ENCODE measurements around the gene DOC2B. TPM values are rescaled to one million over a fixed set of nuclear protein-coding genes. Genes with fewer than 3 reads are reported as not detected.

The DOC2B gene
- total RNA-seq, 4 donors from 2014 or later = 5.3 to 45.6 (median 20.5) TPM

DNA sequence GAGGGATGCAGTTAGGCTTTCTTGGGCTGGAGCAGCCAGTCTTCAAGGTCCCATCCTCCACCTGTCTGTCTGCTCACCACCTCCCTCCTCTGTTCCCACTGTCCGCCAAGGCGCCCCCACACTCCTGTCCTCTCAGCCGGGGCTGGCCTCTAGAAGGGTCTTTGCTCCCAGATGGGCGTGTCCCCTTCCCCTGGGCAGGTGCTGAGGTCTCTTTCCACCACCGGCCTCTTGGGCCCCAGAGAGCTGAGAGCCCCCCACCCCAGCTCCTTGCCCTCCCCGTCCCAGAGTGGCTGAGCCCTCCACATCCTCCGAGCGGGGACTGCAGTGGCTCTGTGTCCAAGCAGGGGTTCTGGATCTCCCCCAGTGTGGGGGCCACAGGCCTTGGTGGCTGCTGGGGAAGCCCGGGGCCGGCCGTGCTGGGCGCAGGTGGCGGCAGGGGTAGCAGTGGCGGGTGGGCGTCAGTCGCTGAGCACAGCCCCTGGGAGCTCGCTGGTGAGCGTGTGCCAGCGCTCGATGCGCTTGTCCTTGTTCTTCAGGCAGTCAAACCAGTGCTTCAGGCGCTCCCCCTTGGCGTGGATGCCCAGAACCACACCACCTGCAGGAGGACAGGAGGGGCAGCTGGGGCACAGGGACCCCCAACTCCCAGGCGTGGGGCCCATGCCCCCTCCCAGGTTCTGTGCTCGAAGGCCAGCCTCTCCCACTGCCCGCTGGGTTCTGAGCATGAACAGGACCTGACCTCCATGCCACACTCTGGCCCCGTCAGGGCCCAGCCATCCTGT, 34.3 kb downstream of the DOC2B start:
- TF ChIP-seq, protein P1, sequence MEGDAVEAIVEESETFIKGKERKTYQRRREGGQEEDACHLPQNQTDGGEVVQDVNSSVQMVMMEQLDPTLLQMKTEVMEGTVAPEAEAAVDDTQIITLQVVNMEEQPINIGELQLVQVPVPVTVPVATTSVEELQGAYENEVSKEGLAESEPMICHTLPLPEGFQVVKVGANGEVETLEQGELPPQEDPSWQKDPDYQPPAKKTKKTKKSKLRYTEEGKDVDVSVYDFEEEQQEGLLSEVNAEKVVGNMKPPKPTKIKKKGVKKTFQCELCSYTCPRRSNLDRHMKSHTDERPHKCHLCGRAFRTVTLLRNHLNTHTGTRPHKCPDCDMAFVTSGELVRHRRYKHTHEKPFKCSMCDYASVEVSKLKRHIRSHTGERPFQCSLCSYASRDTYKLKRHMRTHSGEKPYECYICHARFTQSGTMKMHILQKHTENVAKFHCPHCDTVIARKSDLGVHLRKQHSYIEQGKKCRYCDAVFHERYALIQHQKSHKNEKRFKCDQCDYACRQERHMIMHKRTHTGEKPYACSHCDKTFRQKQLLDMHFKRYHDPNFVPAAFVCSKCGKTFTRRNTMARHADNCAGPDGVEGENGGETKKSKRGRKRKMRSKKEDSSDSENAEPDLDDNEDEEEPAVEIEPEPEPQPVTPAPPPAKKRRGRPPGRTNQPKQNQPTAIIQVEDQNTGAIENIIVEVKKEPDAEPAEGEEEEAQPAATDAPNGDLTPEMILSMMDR (IDR thresholded peaks at IDR 0.05; ENCODE audit: low read depth) = no peak

DNA sequence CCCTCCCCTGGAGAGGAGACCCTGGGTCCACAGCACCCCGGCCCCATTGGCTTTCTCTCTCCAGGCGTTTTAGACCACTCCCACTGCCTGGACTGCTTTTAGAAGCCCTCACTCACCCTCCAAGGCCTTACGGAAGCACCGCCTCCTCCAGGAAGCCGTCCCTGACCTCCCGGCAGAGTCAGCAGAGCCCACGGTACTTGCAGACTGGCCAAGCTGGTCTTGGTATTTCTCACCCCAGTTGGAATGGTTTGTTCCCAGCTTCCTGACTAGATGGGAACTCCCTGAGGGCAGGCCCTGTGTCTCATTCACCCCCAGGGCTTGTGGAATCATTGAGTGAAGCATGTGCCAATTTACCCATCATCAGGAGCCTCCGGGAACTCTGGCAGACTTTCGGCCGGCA, 34.9 kb downstream of the DOC2B start:
- TF ChIP-seq, protein P1 (IDR thresholded peaks at IDR 0.05; ENCODE audit: low read depth) = no peak

DNA sequence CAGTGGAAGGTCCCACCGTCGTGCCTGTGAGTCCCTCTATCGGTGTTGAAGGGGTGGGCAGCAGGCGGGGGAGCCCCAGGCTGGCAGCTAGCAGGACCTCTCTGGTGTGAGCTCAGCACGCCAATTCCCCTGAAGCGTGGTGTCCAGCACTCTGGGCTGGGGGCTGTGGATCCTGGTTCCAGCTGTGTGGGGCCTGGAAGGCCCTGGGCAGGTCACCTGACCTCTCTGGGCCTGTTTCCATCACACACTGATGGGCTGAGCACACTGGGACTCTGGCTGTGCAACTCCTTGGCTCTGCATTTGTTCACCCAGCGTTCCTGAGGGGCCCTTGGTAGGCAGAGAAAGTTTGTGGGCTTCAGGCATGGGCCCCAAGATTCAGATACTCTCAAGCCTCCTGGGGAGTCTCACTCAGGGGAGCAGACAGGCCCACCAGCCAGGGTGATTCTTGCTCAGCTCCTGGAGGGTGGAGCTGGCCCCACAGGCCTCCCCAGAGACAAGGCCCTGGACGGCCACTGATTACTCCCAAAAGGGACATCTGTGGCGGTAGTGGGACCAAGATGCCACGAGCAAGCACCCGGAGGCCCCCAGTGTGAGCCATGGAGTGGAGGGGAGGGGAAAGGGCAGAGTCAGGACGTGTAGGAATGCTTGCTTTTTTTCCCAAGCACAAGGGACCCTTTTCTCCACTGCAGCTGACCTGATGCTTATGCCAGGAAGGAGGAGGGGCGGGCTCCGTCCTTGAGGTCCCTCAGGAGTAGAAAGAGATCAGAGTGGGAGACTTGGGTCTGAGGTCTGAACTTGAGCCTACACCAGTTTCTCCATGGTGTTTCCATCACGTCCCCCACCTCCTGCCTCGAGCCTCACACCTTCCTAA, 35.5 kb downstream of the DOC2B start:
- TF ChIP-seq, protein P1 (IDR thresholded peaks at IDR 0.05; ENCODE audit: low read depth) = no peak

DNA sequence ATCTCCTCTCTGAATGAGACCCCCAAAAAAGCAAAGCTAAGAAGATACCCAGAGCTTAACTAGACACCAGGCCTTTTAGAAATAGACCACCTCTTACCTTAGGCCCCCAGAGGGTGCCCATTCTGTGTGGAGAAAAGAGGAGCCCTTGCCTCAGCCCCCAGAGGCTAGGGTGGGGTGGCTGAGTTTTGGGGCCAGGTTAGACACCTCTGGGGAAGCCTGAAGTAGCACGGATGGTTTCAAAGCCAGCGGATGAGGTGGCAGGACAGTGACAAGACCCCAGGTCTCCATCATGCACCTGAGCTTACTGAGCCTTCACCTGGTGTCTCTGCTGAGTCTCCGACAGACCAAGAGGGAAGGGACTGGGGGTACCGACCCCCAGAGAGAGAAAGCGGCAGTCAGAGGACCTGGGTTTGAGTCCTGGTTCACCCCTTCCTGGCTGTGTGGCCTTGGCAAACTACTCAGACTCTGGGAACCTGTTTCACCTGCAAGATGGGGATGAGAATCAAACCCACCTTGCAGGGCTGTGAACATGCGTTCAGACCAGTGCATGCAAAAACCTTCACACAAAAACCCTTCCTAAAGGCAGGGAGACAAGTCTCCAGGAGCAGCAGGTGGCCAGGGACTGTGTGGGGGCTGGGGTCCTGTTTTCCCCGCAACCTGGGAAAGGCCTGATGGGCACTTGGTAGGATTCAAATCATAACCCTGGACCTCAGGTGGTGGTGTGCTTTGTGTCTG, 36.3 kb downstream of the DOC2B start:
- TF ChIP-seq, protein P1 (IDR thresholded peaks at IDR 0.05; ENCODE audit: low read depth) = no peak

DNA sequence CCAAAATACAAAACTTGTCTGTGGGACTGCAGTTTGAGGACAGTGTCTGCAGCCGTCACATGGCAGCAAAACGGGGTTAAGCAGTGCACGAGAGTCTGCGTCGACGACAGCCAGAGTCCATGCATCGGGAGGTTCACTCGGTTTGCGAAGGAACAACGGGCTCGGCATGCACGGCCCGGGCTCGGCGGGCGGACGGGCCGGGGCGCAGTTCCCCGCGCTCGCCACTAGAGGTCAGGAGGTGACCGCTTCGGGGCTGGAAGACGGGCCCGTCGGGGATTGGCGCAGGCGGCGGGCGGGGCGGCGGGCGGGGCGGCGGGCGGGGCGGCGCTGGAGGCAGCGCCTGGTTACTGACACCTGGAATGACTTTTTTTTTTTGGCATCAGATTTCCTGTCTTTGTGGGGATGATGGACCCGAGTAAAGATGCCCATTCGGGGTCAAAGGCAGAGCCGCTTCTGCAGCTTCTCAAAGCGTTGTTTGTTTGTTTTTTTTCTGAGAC, 37.6 kb downstream of the DOC2B start:
- TF ChIP-seq, protein P1 (IDR thresholded peaks at IDR 0.05; ENCODE audit: low read depth) = no peak

DNA sequence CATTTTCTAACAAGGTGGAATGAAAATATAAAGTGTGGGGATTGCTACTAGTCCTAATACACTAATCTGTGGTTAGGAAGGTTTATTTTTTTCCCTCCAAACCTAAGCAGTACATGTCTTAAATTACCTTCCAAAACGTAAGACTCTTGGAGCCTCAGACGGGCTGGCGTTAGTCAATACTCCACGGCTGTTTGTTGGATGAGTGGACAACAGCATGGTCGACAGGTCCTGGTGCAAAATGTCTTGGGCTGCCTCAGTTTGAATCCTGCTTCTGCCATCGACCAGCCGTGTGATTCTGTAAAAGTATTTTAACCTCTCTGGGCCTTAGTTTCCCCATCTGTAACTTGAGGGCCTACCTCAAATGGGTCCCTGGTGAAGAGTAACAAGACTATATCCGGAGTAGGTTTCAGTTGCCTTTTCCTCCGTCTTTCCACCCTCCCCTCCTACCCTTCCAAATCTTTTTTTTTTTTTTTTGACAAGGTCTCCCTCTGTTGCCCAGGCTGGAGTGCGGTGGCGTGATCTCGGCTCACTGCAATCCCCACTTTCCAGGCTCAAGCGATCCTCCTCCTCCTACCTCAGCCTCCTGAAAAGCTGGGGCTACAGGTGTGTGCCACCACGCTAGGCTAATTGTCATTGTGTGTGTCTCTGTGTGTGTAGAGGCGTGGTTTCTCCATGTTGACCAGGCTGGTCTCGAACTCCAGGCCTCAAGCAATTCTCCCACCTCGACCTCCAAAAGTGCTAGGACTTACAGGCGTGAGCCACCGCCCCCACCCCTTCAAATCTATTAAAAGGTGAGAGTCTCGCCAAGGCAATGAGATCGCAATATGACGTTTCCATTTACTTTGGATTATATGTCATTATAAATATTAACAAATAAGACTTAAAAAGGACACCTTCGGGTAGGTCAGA, 38.3 kb downstream of the DOC2B start:
- TF ChIP-seq, protein P1 (IDR thresholded peaks at IDR 0.05; ENCODE audit: low read depth) = no peak

Data from subcutaneous adipose tissue (tissue), 4 donors.